Hypothalamus (tissue), 51 donors: ENCODE measurements around the gene ADD3.
"Not testable (repeated sequence)": the region's sequence is repeated elsewhere in the genome, so short reads cannot be mapped to it uniquely, and the experiment has no call there.

Experiments used
- DNase-seq, 51 donors: peaks; one replicate each; lab custom pipeline; 2025; lab: John Stamatoyannopoulos, UW

ADD3 gene

GRCh38 chr10:110093722-110094121 lies 85.9 kb downstream of the ADD3 start:
- no peak for DNase-seq

GRCh38 chr10:110094786-110095185 lies 87.0 kb downstream of the ADD3 start:
- DNase-seq: no peak

DNA sequence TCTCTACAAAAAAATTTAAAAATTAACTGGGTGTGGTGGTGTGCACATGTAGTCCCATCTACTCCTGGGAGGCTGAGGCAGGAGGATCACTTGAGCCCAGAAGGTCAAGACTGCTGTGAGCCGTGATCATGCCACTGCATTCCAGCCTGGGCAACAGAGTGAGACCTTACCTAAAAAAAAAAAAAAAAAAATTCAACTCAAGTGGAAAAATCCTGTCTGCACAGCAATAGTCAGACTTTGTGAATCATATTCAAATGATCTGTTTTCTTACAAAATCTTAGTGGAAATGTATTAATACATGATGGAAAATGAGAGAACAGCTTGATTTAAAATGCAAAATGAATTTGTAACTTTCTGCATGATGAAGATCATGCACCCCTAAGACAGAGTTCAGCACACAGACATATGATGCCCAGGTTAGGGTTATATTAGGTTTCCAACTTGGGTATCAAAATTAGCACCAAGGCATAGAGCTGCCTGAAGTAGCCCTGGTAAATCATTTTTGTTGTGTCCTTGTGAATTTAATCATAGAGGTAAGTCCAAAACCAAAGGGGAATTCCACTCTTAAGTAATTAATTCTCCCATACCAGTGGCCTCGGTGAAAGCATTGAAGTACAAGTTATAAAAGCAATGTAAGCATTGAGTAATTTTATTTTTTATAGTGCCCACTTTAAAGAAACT lies 93.8 kb downstream of the ADD3 start:
- no peak for DNase-seq

- no peak for DNase-seq
Observed at GRCh38 chr10:110103921-110104461, 96.2 kb downstream of the ADD3 start.

DNA sequence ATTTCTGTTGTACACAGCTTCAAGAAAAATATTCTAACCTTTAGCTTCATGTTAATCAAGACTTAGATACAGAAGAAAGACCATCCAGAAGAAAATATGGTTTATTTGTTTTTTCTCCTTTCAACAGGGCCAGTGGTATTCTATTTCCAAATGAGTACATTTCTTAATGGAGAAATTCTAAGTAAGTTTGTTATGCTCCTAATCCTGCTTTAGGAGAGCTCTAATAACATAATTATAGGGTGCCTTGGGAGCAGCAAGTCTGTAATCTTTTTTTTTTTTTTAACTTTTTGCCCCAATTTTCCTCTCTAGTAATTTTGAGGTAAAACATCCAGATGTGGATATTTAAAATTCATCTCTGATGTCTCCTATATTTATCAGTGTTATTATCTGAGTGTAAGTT lies 98.1 kb downstream of the ADD3 start:
- DNase-seq: no peak

GRCh38 chr10:110107430-110107829 lies 99.6 kb downstream of the ADD3 start:
- DNase-seq: no peak

- no peak for DNase-seq
Observed at GRCh38 chr10:110107887-110108286, 100.1 kb downstream of the ADD3 start.

DNA sequence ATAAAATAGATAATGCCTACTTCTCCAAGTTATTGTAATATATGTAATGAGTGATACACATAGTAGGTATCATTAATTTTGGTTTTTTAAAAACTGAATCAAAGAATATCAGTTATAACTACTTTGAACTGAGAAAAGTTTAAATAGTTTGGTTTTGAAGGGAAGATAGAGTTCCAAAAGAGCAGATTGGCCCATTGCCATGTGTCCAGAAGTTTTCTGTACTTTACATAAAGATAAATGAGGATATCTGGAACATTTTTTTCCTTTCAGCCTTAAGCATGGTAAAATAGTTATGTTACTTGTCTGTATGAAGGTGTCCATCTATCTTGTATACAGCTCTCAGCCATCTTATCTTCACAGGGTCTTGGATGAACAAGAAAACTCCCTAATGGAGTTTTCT lies 101.7 kb downstream of the ADD3 start:
- no peak for DNase-seq

GRCh38 chr10:110110338-110110737 lies 102.6 kb downstream of the ADD3 start:
- DNase-seq: no peak

- no peak for DNase-seq
Observed at GRCh38 chr10:110113670-110114337, 106.0 kb downstream of the ADD3 start.

DNA sequence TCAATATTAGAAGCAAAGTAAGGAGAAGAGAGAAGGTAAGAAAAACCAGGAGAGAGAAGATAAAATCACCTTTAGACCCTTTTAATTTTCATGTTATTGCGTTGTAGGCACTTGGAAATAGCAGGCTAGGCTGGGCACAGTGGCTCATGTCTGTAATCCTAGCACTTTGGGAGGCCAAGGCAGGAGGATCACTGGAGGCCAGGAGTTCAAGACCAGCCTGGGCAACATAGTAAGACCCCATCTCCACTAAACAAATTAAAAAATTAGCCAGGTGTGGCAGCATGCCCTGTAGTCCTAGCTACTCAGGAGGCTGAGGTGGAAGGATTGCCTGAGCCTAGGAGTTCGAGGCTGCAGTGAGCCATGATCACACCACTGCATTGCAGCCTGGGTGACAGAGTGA lies 106.9 kb downstream of the ADD3 start:
- not testable (repeated sequence) for DNase-seq

DNA sequence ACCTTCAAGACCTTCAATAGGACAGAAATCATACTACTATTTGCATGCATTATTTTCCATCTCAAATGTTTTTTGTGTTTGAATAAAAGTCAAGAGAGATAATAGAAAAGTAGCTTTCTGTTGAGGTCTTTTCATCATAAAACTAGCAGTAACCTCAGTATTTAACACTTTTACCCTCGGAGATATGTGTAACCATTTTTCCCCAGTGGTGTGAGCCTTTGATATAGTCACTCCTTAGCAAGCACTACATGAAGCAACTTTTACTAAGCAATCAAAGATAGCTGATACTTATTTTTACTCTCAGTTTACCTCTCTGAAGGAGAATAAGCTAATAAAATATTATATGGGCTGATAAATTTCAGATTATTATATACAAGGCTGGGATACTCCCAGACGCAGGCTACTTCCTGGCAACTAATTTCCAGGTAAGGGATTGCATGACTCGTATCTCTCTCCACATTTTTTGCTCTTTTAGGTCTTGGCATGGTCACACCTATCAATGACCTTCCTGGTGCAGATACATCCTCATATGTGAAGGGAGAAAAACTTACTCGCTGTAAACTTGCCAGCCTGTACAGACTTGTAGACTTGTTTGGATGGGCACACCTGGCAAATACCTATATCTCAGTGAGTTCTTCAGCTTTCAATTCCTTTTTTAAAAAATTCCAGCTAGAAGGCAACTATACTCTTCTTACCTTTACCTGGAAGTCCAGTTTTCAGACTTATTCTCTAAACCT lies 108.2 kb downstream of the ADD3 start:
- DNase-seq: no peak

DNA sequence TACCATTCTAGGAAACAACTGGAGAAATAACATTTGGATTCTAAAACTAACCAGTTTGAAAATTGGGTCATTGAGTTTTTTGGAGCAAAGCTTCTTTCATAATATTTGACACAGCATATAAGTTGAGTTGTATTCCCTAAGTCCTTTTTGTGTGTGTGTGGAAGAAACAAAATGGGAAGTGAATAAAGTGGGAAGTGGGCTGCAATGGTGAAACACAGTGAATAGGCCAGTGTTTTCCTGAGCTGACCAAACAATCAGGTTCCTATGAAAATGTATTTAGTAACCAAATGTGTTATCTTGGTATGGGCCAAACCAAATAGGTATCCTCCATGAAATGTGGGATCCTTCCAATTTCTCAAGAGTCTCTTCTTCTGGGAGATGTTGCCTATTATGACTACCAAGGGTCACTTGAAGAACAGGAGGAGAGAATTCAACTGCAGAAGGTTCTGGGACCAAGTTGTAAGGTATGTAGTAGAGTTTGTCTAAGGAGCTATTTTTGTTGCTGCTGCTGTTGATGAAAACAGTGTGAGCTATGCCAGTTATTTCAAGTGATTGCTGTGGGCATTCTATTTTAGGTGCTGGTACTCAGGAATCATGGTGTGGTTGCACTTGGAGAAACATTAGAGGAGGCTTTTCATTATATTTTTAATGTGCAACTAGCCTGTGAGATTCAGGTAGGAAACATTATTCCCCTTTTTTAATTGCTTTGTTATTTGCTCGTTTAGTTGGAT lies 111.3 kb downstream of the ADD3 start:
- DNase-seq: no peak

DNA sequence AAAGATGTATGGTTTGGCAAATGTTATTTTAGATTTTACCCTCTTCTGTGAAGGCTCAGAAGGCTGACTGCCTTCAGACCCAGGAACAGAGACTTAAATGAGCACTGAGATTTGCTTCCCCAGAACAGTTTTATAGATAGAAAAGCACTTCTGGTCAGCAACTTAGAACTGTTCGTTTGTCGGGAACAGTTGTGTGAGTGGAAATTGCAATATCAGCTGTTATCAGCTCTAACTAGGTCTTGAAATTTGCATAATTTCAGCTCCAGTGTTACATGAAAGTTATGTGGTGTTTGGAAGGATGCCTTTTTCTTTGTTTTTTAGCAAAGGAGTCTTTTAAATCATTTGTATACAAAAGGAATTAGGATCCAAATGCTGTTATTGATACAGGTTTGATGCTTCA lies 115.8 kb downstream of the ADD3 start:
- no peak for DNase-seq

GRCh38 chr10:110129490-110129889 lies 121.7 kb downstream of the ADD3 start:
- DNase-seq: no peak

DNA sequence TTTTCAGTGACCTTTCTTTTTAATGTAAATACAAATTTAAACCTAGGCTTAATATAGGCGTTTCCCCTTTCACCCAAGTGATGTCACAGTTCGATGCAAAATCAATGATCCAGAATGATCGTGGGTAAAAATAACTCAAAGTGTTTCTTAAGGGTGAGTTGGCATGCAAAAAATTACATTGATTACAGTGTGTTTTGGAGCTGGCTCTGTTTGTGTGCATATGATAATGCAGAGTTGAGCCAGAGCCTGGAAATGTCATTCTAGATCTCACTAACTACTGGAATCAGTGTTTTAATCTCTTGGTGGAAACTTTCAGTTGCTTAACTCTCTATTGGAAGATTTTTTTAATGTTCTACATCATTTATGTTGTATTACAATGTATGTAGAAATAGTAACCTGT lies 127.1 kb downstream of the ADD3 start:
- DNase-seq: no peak

DNA sequence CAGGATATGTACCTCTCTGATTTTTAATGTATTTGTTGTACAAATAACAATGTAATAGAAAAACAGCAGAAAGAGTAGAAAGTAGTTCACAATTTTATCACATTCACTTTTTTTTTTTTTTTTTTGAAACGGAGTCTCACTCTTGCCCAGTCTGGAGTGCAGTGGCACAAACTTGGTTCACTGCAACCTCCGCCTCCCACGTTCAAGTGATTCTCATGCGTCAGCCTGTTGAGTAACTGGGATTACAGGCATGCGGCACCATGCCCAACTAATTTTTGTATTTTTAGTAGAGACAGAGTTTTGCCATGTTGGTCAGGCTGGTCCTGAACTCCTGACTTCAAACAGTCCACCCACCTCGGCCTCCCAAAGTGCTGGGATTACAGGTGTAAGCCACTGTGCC lies 128.1 kb downstream of the ADD3 start:
- not testable (repeated sequence) for DNase-seq

DNA sequence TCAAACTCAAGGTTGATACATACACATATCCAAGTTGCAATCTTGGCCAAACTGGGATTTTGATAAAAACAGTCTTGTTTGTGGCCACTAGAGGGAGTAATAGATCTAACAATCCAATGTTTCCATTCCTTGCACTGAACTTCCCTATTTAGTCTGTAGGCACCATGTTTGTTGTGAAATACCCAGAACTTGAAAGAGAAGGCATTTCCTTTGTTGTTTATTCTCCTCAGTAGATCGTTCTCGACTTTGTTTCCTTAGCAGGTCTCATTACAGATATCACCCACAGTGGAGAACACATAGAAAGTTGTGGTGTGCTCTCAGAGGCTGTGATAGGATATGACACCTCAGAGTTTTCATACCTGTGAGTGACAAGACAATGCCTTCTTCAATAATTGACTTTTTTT lies 129.4 kb downstream of the ADD3 start:
- DNase-seq: peak in 4 of 51 donors; percentile 13 to 77 (median 38)

DNA sequence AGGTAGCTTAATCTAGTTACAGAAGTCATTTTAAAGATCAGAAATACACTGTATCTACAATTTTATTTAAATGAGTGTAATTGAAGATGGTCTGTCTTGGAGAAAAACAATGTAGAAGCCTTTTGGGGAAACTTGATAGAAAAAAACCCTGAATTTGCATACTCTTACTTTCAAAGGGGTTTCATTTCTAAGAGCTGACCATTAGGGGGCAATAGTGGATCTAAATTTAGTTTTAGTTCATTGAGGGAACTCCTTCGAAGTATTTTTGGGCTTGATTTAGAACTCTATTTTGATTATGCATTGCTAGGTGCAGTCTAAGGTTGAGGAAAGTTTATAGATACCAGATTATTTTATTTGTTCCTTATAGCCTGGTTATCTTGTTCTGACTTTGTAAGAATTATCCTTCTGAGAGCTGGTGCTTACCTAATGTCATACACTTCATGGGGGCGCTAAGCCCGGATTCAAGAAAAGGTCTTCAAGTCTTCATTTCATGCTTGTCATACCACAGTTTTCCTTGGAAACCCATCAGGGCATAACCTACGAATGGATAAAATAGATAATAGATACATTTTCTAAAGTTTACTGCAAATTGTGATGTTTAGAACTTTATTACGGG lies 130.5 kb downstream of the ADD3 start:
- DNase-seq: peak in 1 of 51 donors; percentile 71

DNA sequence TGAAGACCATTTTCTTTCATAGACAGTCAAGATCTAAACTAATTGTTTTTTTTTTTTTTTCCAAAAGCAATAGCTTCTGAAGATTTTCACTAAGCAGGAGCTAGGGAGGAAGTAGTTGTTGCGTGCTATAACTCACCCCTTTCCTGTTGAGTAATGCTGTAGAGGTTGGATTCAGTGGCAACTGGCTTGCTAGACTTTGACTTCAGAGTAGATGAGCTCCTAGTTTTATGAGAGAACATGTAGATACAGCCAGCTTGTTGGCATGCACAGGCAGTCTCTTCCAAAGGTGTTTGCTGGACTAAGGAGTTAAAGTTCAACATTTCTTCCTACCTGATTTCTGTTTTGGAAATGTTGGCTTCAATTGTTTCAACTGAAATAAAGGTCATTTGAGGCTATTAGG lies 133.4 kb downstream of the ADD3 start:
- no peak for DNase-seq
